ENCODE results near the gene PNMA8C. TPM values are rescaled to one million over a fixed set of nuclear protein-coding genes. Genes with fewer than 3 reads are reported as not detected.
A peak's percentile ranks its signal among the peaks of the same experiment; 100 is the strongest.

Gene PNMA8C
- total RNA-seq, 1 donor from 2014 or later: 2.0 TPM

GRCh38 chr19:46392252-46392801, 36.4 kb downstream of the PNMA8C start:
- no peak for DNase-seq (ENCODE audit: extremely low spot score, unreplicated experiment)
- TF ChIP-seq, protein P1, sequence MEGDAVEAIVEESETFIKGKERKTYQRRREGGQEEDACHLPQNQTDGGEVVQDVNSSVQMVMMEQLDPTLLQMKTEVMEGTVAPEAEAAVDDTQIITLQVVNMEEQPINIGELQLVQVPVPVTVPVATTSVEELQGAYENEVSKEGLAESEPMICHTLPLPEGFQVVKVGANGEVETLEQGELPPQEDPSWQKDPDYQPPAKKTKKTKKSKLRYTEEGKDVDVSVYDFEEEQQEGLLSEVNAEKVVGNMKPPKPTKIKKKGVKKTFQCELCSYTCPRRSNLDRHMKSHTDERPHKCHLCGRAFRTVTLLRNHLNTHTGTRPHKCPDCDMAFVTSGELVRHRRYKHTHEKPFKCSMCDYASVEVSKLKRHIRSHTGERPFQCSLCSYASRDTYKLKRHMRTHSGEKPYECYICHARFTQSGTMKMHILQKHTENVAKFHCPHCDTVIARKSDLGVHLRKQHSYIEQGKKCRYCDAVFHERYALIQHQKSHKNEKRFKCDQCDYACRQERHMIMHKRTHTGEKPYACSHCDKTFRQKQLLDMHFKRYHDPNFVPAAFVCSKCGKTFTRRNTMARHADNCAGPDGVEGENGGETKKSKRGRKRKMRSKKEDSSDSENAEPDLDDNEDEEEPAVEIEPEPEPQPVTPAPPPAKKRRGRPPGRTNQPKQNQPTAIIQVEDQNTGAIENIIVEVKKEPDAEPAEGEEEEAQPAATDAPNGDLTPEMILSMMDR (conservative IDR thresholded peaks at IDR 0.05): no peak
- Mint-ChIP-seq H3K27ac (peak overlapping the region; percentile 71), H3K27me3 (no peaks in the 10 kb centered on the region), H3K4me3 (peak overlapping the region; percentile 38), H3K4me1 (ENCODE audit: unreplicated experiment) (peaks cover 19% of the 10 kb centered on the region), H3K9me3 (no peaks in the 10 kb centered on the region), H3K36me3 (peaks cover 26% of the 10 kb centered on the region)

DNA sequence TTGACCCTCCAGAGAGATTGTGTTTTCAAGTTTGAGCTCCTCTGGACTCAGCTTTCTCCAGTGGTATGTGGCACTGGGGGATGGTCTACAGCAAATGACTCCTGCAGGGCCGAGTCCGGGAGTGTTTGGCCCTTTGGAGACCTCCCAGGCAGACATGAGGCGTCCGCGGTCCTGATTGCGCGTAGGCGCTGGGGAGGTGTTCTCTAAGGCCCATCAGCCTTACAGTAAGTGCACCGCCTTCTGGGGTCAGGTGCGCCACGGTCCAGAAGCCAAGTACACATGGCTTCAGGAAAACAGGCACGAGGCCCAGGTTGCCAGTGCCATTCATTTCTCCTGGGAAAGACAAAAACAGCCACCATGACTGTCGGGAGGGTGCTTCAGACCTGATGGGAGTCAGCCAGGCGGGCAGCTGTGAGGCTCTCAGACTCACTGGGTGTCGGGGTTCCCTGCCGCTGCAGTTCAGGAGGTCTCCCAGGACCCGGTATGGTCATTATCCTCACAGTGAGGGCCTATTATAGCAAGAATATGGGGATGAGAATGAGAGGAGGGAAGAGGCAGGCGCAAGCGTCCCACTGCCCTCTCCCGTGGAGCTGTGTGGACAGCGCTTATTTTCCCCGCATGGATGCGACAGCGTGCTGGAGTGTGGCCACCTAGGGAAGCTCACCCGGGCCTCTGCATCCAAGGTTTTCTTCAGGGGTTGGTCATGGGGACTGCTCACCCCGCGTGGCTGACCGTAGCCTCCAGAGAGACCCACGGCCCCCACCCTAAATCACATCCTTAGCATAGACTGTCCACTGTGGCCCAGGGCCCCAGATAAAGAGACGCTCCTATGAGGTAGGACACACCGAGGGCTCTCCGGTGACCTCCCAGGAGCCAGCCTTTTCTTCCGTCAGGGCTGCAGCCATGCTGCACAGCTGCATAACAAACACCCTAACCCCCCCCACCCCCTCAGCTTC, 37.2 kb downstream of the PNMA8C start:
- Mint-ChIP-seq H3K36me3 (peaks cover 30% of the 10 kb centered on the region), H3K27ac (no peak overlapping the region)

GRCh38 chr19:46390866-46391265, 37.9 kb downstream of the PNMA8C start:
- H3K4me1 Mint-ChIP-seq (ENCODE audit: unreplicated experiment): peaks cover 19% of the 10 kb centered on the region
- no peak overlapping the region for H3K27ac Mint-ChIP-seq
- peaks cover 33% of the 10 kb centered on the region for H3K36me3 Mint-ChIP-seq
- no peak for DNase-seq (ENCODE audit: extremely low spot score, unreplicated experiment)
- no peaks in the 10 kb centered on the region for H3K27me3 Mint-ChIP-seq
- H3K9me3 Mint-ChIP-seq: no peaks in the 10 kb centered on the region
- H3K4me3 Mint-ChIP-seq: no peak overlapping the region
- TF ChIP-seq, protein P1 (conservative IDR thresholded peaks at IDR 0.05): no peak

More for the DNA sequence above, 37.2 kb downstream of the PNMA8C start:
- Mint-ChIP-seq H3K4me3 (no peak overlapping the region), H3K4me1 (ENCODE audit: unreplicated experiment) (peaks cover 19% of the 10 kb centered on the region), H3K27me3 (no peaks in the 10 kb centered on the region), H3K9me3 (no peaks in the 10 kb centered on the region)
- TF ChIP-seq, protein P1 (conservative IDR thresholded peaks at IDR 0.05): no peak
- DNase-seq (ENCODE audit: extremely low spot score, unreplicated experiment): no peak

GRCh38 chr19:46390121-46390858, 38.4 kb downstream of the PNMA8C start:
- H3K36me3 Mint-ChIP-seq: peaks cover 34% of the 10 kb centered on the region
- H3K27me3 Mint-ChIP-seq: no peaks in the 10 kb centered on the region
- DNase-seq (ENCODE audit: extremely low spot score, unreplicated experiment): no peak
- TF ChIP-seq, protein P1 (conservative IDR thresholded peaks at IDR 0.05): no peak
- H3K9me3 Mint-ChIP-seq: no peaks in the 10 kb centered on the region
- H3K27ac Mint-ChIP-seq: no peak overlapping the region
- H3K4me3 Mint-ChIP-seq: no peak overlapping the region
- H3K4me1 Mint-ChIP-seq (ENCODE audit: unreplicated experiment): peaks cover 14% of the 10 kb centered on the region

GRCh38 chr19:46388311-46389095, 40.2 kb downstream of the PNMA8C start:
- Mint-ChIP-seq H3K4me1 (ENCODE audit: unreplicated experiment) (peaks cover 14% of the 10 kb centered on the region), H3K36me3 (peaks cover 41% of the 10 kb centered on the region), H3K4me3 (no peak overlapping the region), H3K9me3 (no peaks in the 10 kb centered on the region), H3K27me3 (no peaks in the 10 kb centered on the region), H3K27ac (no peak overlapping the region)
- TF ChIP-seq, protein P1 (conservative IDR thresholded peaks at IDR 0.05): no peak
- no peak for DNase-seq (ENCODE audit: extremely low spot score, unreplicated experiment)
